SK-N-SH (cell line): ENCODE data around the gene SENP3. TPM values are rescaled to one million over a fixed set of nuclear protein-coding genes. Genes with fewer than 3 reads are reported as not detected.

ENCODE experiments used
- CTCF ChIA-PET: fragments of 300-600, 350-600 bp; formaldehyde crosslinking; extraction: SDS; loops from one replicate; lab custom pipeline; 2021; lab: Yijun Ruan, JAX
- POLR2A ChIA-PET: fragments of 350-600 bp; sonication (Branson Sonifier 250); formaldehyde crosslinking; extraction: SDS; loops from one replicate; lab custom pipeline; 2020; ENCODE audit warnings: antibody characterized with exemption, inconsistent platforms; lab: Yijun Ruan, JAX
- DNase-seq: peaks from one replicate; pipeline ENCODE4 v3.0.0; 2012
- H2AFZ ChIP-seq: fragments of 200-600 bp; sonication (generic); 2 replicates; pipeline ENCODE4 v1.8.1; 2016; ENCODE audit warnings: antibody characterized with exemption, mild to moderate bottlenecking, low read depth
- H3F3A ChIP-seq: fragments of 200-600 bp; sonication (generic); replicated peaks from 2 replicates; pipeline ENCODE3; 2016; ENCODE audit warnings: antibody characterized with exemption, mild to moderate bottlenecking; ENCODE audit not compliant: insufficient read depth
- H3K27ac ChIP-seq, 2 experiments: fragments of 200-500 bp in 1 of 2; fragments of 200-600 bp in 1 of 2; sonication (Bioruptor generic) in 1 of 2; sonication (generic), shearing (Covaris generic) in 1 of 2; 2 replicates each; pipeline versions ENCODE4 v1.5.1 to v1.6.1; 2014 to 2016; ENCODE audit warnings: low read depth in 2 of 2, inconsistent platforms in 1 of 2, low read length in 1 of 2, mild to moderate bottlenecking in 1 of 2, mixed read lengths in 1 of 2
- H3K27me3 ChIP-seq: fragments of 200-600 bp; sonication (generic), shearing (Covaris generic); 2 replicates; pipeline ENCODE4 v1.6.1; 2016; ENCODE audit warnings: mixed run types; ENCODE audit not compliant: insufficient read depth
- H3K36me3 ChIP-seq, 2 experiments: fragments of 200-500 bp in 1 of 2; fragments of 200-600 bp in 1 of 2; sonication (Bioruptor generic) in 1 of 2; sonication (generic) in 1 of 2; replicated peaks in 1 of 2; 2 replicates each; pipeline versions ENCODE3 to v1.5.1; 2014 to 2016; ENCODE audit warnings: low read length in 1 of 2, mild to moderate bottlenecking in 1 of 2; ENCODE audit not compliant: insufficient read depth in 2 of 2, control insufficient read depth in 1 of 2
- H3K4me1 ChIP-seq, 2 experiments: fragments of 200-500 bp in 1 of 2; fragments of 200-600 bp in 1 of 2; sonication (Bioruptor generic) in 1 of 2; sonication (generic), shearing (Covaris generic) in 1 of 2; 2 replicates each; pipeline versions ENCODE4 v1.5.1 to v1.6.1; 2014 to 2016; ENCODE audit warnings: low read depth in 1 of 2, low read length in 1 of 2, mixed run types in 1 of 2; ENCODE audit not compliant: insufficient read depth in 2 of 2, control insufficient read depth in 1 of 2
- H3K4me2 ChIP-seq: fragments of 200-600 bp; sonication (generic), shearing (Covaris generic); 2 replicates; pipeline ENCODE4 v1.6.1; 2017; ENCODE audit warnings: mixed run types
- H3K4me3 ChIP-seq, 2 experiments: fragments of 200-500 bp in 1 of 2; fragments of 200-600 bp in 1 of 2; sonication (Bioruptor generic) in 1 of 2; sonication (generic), shearing (Covaris generic) in 1 of 2; 2 replicates each; pipeline versions ENCODE4 v1.5.1 to v1.8.1; 2014 to 2016; ENCODE audit warnings: low read depth in 2 of 2, inconsistent platforms in 1 of 2, low read length in 1 of 2, mild to moderate bottlenecking in 1 of 2, mixed read lengths in 1 of 2, moderate library complexity in 1 of 2
- H3K79me2 ChIP-seq: fragments of 200-600 bp; sonication (generic); 2 replicates; pipeline ENCODE4 v1.8.1; 2017; ENCODE audit warnings: mild to moderate bottlenecking; ENCODE audit not compliant: insufficient read depth
- H3K9ac ChIP-seq: fragments of 200-600 bp; sonication (generic); 2 replicates; pipeline ENCODE4 v1.6.1; 2017; ENCODE audit warnings: mixed run types
- H3K9me2 ChIP-seq: fragments of 200-600 bp; sonication (generic); 2 replicates; pipeline ENCODE4 v1.6.1; 2017; ENCODE audit warnings: mixed run types
- H3K9me3 ChIP-seq: fragments of 200-600 bp; sonication (generic); 2 replicates; pipeline ENCODE4 v1.6.1; 2017; ENCODE audit warnings: mixed run types, mild to moderate bottlenecking, moderate library complexity
- H4K20me1 ChIP-seq: fragments of 200-600 bp; sonication (generic); 2 replicates; pipeline ENCODE4 v1.6.1; 2017; ENCODE audit warnings: mild to moderate bottlenecking, mixed run types; ENCODE audit not compliant: insufficient read depth
- CHD2 ChIP-seq: fragments of 150-350 bp; IDR thresholded peaks from 2 replicates; pipeline ENCODE4 v1.6.1; 2018; ENCODE audit warnings: low read length; ENCODE audit not compliant: partially characterized antibody
- FOSL2 ChIP-seq: IDR thresholded peaks from 2 replicates; pipeline ENCODE4 v1.4.0; 2012; ENCODE audit warnings: low read depth, mild to moderate bottlenecking, moderate library complexity, borderline replicate concordance
- FOXJ3 ChIP-seq: sonication (generic); formaldehyde crosslinking; IDR thresholded peaks from 2 replicates; pipeline ENCODE4 v1.5.1; 2020; ENCODE audit warnings: mild to moderate bottlenecking, missing genetic modification reagents
- GABPA ChIP-seq: IDR thresholded peaks from 2 replicates; pipeline ENCODE4 v1.4.0; 2012; ENCODE audit warnings: low read depth, mild to moderate bottlenecking
- GATA2 ChIP-seq: sonication (generic); formaldehyde crosslinking; IDR thresholded peaks from 2 replicates; pipeline ENCODE4 v1.5.0; 2020; ENCODE audit warnings: mild to moderate bottlenecking, missing genetic modification reagents
- MXI1 ChIP-seq: IDR thresholded peaks from 2 replicates; pipeline ENCODE4 v1.6.1; 2012; ENCODE audit warnings: mild to moderate bottlenecking, low read depth, low read length, improper control_type of control experiment
- NRF1 ChIP-seq: IDR thresholded peaks from 2 replicates; pipeline ENCODE4 v1.6.1; 2012; ENCODE audit warnings: low read depth, mild to moderate bottlenecking, low read length
- POLR2AphosphoS5 ChIP-seq: IDR thresholded peaks from 2 replicates; pipeline ENCODE4 v1.6.1; 2012; ENCODE audit warnings: low read depth, low read length
- SIN3A ChIP-seq: IDR thresholded peaks from 2 replicates; pipeline ENCODE4 v1.6.1; 2012; ENCODE audit warnings: low read depth, mild to moderate bottlenecking, low read length, moderate library complexity, borderline replicate concordance
- TAF1 ChIP-seq: IDR thresholded peaks from 2 replicates; pipeline ENCODE4 v1.6.1; 2012; ENCODE audit warnings: low read depth, mild to moderate bottlenecking, low read length, moderate library complexity, borderline replicate concordance
- TEAD4 ChIP-seq: IDR thresholded peaks from 2 replicates; pipeline ENCODE4 v1.4.0; 2012; ENCODE audit warnings: mild to moderate bottlenecking, borderline replicate concordance; ENCODE audit not compliant: insufficient read depth
- YY1 ChIP-seq: IDR thresholded peaks from 2 replicates; pipeline ENCODE4 v1.4.0; 2012; ENCODE audit warnings: low read depth, mild to moderate bottlenecking
- WGBS: methylation state at CpG from one replicate; pipeline ENCODE4 v1.1.6; 2017; ENCODE audit warnings: low lambda C conversion rate; 5-methylcytosine and 5-hydroxymethylcytosine counted together
- polyA plus RNA-seq, 3 experiments: library from polyadenylated mRNA; depleted of rRNA; stranded (reverse); fragments of >200 nt; gene quantifications; 2 replicates each; pipeline ENCODE4 v1.2.3, GENCODE V29; 2012
- TF ChIP-seq, protein P1 (sequence below): fragments of 150-350 bp; IDR thresholded peaks from 2 replicates; pipeline ENCODE4 v1.6.1; 2017; ENCODE audit warnings: antibody characterized with exemption, low read length, low read depth, borderline replicate concordance
- TF ChIP-seq, protein P2 (sequence below): IDR thresholded peaks from 2 replicates; pipeline ENCODE4 v1.4.0; 2012; ENCODE audit warnings: low read depth, borderline replicate concordance
- TF ChIP-seq, protein P3 (sequence below): IDR thresholded peaks from 2 replicates; pipeline ENCODE4 v1.4.0; 2012; ENCODE audit warnings: low read depth

The SENP3 gene
- polyA plus RNA-seq (2012; rRNA removed): 80.8 and 103 TPM in 2 replicates
- 69.1 and 90.7 TPM in 2 replicates for polyA plus RNA-seq (2012; cell fraction: cytosol; rRNA removed)
- 84.6 and 106 TPM in 2 replicates for polyA plus RNA-seq (2012; cell fraction: nucleus; rRNA removed)

DNA sequence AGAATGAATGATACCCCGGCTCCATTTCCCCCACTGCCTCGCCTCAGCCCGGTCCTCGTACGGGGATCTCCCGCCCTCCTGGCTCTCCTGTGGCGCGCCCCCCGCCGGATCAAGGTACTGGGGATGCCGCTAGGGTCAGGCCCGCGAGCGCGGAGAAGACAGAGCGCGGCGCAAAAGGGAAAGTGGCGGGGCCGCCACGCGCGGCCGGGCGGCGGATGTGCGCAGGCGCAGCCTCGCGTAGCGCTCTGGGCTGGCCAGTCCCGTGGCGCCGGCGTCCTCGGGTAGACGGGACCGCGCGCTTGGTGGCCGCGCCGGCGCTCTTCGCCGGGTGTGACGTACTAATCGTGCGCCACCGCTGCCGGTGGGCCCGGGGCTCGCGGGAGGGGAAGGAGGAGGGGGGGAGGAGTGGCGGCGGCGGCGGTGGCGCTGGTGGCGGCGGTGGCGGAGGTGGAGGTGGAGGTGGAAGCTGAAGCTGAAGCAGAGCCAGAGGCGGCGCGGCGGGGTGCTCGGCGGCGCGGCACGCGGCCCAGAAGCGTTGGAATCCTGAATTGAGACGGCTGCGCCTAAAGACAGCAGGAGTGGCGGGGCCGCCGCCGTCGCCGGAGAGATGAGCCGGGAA, at the start of gene SENP3:
Gene SENP3 (plus strand): TSS at position 331 of the 619 bp plus-strand sequence. CDS start 1,158 bp downstream, outside the sequence.
- peak; percentile 99 for DNase-seq
- TF ChIP-seq, protein P1, sequence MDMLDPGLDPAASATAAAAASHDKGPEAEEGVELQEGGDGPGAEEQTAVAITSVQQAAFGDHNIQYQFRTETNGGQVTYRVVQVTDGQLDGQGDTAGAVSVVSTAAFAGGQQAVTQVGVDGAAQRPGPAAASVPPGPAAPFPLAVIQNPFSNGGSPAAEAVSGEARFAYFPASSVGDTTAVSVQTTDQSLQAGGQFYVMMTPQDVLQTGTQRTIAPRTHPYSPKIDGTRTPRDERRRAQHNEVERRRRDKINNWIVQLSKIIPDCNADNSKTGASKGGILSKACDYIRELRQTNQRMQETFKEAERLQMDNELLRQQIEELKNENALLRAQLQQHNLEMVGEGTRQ: no peak
- peak; percentile 64 for TF ChIP-seq CHD2
- TF ChIP-seq POLR2AphosphoS5: peak; percentile 55
- no peak for TF ChIP-seq TEAD4
- 0 out of 2 replicates have a peak, but pooled peaks have one; percentile 35 for TF ChIP-seq YY1
- peak; percentile 80; the same call in 1 of the 2 replicates for TF ChIP-seq SIN3A
- TF ChIP-seq FOSL2: no peak
- TF ChIP-seq, protein P2, sequence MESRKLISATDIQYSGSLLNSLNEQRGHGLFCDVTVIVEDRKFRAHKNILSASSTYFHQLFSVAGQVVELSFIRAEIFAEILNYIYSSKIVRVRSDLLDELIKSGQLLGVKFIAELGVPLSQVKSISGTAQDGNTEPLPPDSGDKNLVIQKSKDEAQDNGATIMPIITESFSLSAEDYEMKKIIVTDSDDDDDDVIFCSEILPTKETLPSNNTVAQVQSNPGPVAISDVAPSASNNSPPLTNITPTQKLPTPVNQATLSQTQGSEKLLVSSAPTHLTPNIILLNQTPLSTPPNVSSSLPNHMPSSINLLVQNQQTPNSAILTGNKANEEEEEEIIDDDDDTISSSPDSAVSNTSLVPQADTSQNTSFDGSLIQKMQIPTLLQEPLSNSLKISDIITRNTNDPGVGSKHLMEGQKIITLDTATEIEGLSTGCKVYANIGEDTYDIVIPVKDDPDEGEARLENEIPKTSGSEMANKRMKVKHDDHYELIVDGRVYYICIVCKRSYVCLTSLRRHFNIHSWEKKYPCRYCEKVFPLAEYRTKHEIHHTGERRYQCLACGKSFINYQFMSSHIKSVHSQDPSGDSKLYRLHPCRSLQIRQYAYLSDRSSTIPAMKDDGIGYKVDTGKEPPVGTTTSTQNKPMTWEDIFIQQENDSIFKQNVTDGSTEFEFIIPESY: peak; percentile 80; the same call in 1 of the 2 replicates
- 0 out of 2 replicates have a peak, but pooled peaks have one; percentile 15 for TF ChIP-seq TAF1
- TF ChIP-seq GABPA: peak; percentile 71
- no peak for TF ChIP-seq FOXJ3 (CRISPR knock-in tag)
- TF ChIP-seq GATA2 (CRISPR knock-in tag): no peak
- TF ChIP-seq, protein P3, sequence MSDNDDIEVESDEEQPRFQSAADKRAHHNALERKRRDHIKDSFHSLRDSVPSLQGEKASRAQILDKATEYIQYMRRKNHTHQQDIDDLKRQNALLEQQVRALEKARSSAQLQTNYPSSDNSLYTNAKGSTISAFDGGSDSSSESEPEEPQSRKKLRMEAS: 0 out of 2 replicates have a peak, but pooled peaks have one; percentile 62
- peak; percentile 84 for TF ChIP-seq MXI1
- peak; percentile 80 for TF ChIP-seq NRF1
- TF ChIP-seq, all 33 proteins: peak for 10
- no peaks in the 10 kb centered on the region for H4K20me1 ChIP-seq
- peak within 1 kb of the TSS; percentile 88 to 90 for H3K4me3 ChIP-seq
- H3K9me3 ChIP-seq: no peaks in the 10 kb centered on the region
- CTCF ChIA-PET: interaction anchor here (0.8 to 10.7 kb wide), 37 partner anchors 10 to 310 kb away, joined by 3 to 236 read pairs (median 8); partner anchors contain the start of genes CTDNEP1, KCTD11, MPDU1 and TMEM102
- peak within 1 kb of the TSS; percentile 85 for H2AFZ ChIP-seq
- H3K27me3 ChIP-seq: no peaks in the 10 kb centered on the region
- H3K4me2 ChIP-seq: peak within 1 kb of the TSS; percentile 92
- H3K4me1 ChIP-seq: peaks cover 17 to 54% of the 10 kb centered on the region in 2 experiments
- POLR2A ChIA-PET: interaction anchor here (0.7 to 2.7 kb wide), 3 partner anchors 12 to 119 kb away, joined by 3 to 7 read pairs (median 5); partner anchors contain the start of gene TNFSF12
- peak within 1 kb of the TSS; percentile 85 to 88 for H3K27ac ChIP-seq
- peaks cover 24 to 28% of the 10 kb centered on the region in 2 experiments for H3K36me3 ChIP-seq
- H3K79me2 ChIP-seq: peaks cover 48% of the 10 kb centered on the region
- H3K9me2 ChIP-seq: no peaks in the 10 kb centered on the region
- H3K9ac ChIP-seq: peak within 1 kb of the TSS; percentile 93
- H3F3A ChIP-seq: peaks cover 8% of the 10 kb centered on the region
- under 1% methylated on average over 42 of the region's 82 CpGs for WGBS
